HCT116 (cell line): ENCODE measurements around the gene CFAP74. TPM values are rescaled to one million over a fixed set of nuclear protein-coding genes. Genes with fewer than 3 reads are reported as not detected.

ENCODE experiments used
- ATAC-seq: fragments of 200-7000 bp; cut with Tn5 transposase; 2 replicates; pipeline ENCODE4 v1.9.1; 2020; ENCODE audit warnings: mild to moderate bottlenecking, moderate library complexity
- BruUV-seq: library from RNA; stranded (reverse); fragments of 400-500 nt; replicated peaks from 2 replicates; lab custom pipeline; 2021; lab: Mats Ljungman, UMichigan
- CTCF ChIA-PET: fragments of 300-600 bp; sonication (Branson Sonifier 250); formaldehyde crosslinking; loops from one replicate; lab custom pipeline; 2021; ENCODE audit warnings: antibody characterized with exemption; lab: Charles Lee
- POLR2A ChIA-PET: fragments of 300-600, 350-600 bp; sonication (Branson Sonifier 250); formaldehyde crosslinking; loops from one replicate; lab custom pipeline; 2021; ENCODE audit warnings: antibody characterized with exemption; lab: Charles Lee
- RAD21 ChIA-PET, 2 experiments: fragments of 300-600 bp; sonication (Branson Sonifier 250); formaldehyde crosslinking; loops; one replicate each; lab custom pipeline; 2023; ENCODE audit warnings: low total read pairs in 2 of 2; ENCODE audit not compliant: uncharacterized antibody in 2 of 2, unreplicated experiment in 2 of 2, low non-redundant PET in 1 of 2; lab: Charles Lee
- DNase-seq: peaks from one replicate; pipeline ENCODE4 v3.0.0-alpha.2; 2010; ENCODE audit warnings: low read depth, low spot score
- H2AFZ ChIP-seq: fragments of 200-600 bp; shearing (Covaris generic), sonication (generic); 2 replicates; pipeline ENCODE4 v1.6.1; 2017; ENCODE audit warnings: low read depth, mixed run types, mixed read lengths, antibody characterized with exemption, low read length; ENCODE audit not compliant: poor library complexity, severe bottlenecking
- H3K27ac ChIP-seq: 2 replicates; pipeline ENCODE4 v1.5.1; 2012; ENCODE audit warnings: low read depth, low read length
- H3K27me3 ChIP-seq: fragments of 200-600 bp; sonication (generic); 2 replicates; pipeline ENCODE4 v1.6.1; 2016; ENCODE audit warnings: mixed run types, low read length, mixed read lengths; ENCODE audit not compliant: insufficient read depth
- H3K36me3 ChIP-seq, 2 experiments: fragments of 200-500 bp in 1 of 2; fragments of 200-600 bp in 1 of 2; sonication (Bioruptor generic) in 1 of 2; sonication (generic) in 1 of 2; 2 replicates each; pipeline versions ENCODE4 v1.5.1 to v1.6.1; 2014 to 2016; ENCODE audit warnings: low read length in 2 of 2, inconsistent platforms in 1 of 2, mixed read lengths in 1 of 2, mixed run types in 1 of 2; ENCODE audit not compliant: insufficient read depth in 2 of 2, control insufficient read depth in 1 of 2
- H3K4me1 ChIP-seq, 2 experiments: fragments of 200-600 bp in 1 of 2; sonication (generic) in 1 of 2; 2 replicates each; pipeline versions ENCODE4 v1.5.1 to v1.6.1; 2012 to 2017; ENCODE audit warnings: low read length in 2 of 2, inconsistent platforms in 1 of 2, mild to moderate bottlenecking in 1 of 2, mixed read lengths in 1 of 2, mixed run types in 1 of 2, moderate library complexity in 1 of 2; ENCODE audit not compliant: insufficient read depth in 2 of 2, control insufficient read depth in 1 of 2
- H3K4me2 ChIP-seq: fragments of 200-600 bp; sonication (generic); 2 replicates; pipeline ENCODE4 v1.6.1; 2017; ENCODE audit warnings: mixed run types, low read length, mixed read lengths
- H3K4me3 ChIP-seq, 2 experiments: fragments of 200-600 bp in 1 of 2; sonication (generic) in 1 of 2; replicated peaks in 1 of 2; 2 replicates each; pipeline ENCODE4 v1.5.1; 2011 to 2016; ENCODE audit warnings: low read length in 2 of 2, control low read depth in 1 of 2, low read depth in 1 of 2, mild to moderate bottlenecking in 1 of 2, mixed read lengths in 1 of 2, mixed run types in 1 of 2
- H3K79me2 ChIP-seq: fragments of 200-600 bp; sonication (generic); 2 replicates; pipeline ENCODE4 v1.6.1; 2017; ENCODE audit warnings: mild to moderate bottlenecking, mixed run types, low read length, moderate library complexity, mixed read lengths; ENCODE audit not compliant: insufficient read depth
- H3K9ac ChIP-seq: fragments of 200-600 bp; sonication (generic); 2 replicates; pipeline ENCODE4 v1.6.1; 2016; ENCODE audit warnings: low read length, mixed read lengths
- H3K9me2 ChIP-seq: fragments of 200-600 bp; sonication (generic), shearing (Covaris generic); 2 replicates; pipeline ENCODE4 v1.6.1; 2017; ENCODE audit warnings: mixed run types, mild to moderate bottlenecking, moderate library complexity; ENCODE audit not compliant: insufficient read depth
- H3K9me3 ChIP-seq, 2 experiments: fragments of 200-500 bp in 1 of 2; fragments of 200-600 bp in 1 of 2; sonication (Bioruptor generic) in 1 of 2; sonication (generic) in 1 of 2; 2 replicates each; pipeline ENCODE4 v1.6.1; 2014 to 2017; ENCODE audit warnings: low read length in 2 of 2, mixed read lengths in 2 of 2, inconsistent platforms in 1 of 2, low read depth in 1 of 2, mild to moderate bottlenecking in 1 of 2, mixed run types in 1 of 2, moderate library complexity in 1 of 2; ENCODE audit not compliant: control insufficient read depth in 1 of 2, insufficient read depth in 1 of 2
- H4K20me1 ChIP-seq: fragments of 200-600 bp; sonication (generic), shearing (Covaris generic); 2 replicates; pipeline ENCODE4 v1.6.1; 2017; ENCODE audit warnings: mixed run types, mild to moderate bottlenecking, moderate library complexity; ENCODE audit not compliant: insufficient read depth
- CTCF ChIP-seq, 3 experiments: fragments of 200-600 bp in 1 of 3; sonication (generic) in 1 of 3; IDR thresholded peaks in 2 of 3; conservative IDR thresholded peaks in 1 of 3; 2 replicates each; pipeline ENCODE4 v1.5.1; 2012 to 2017; ENCODE audit warnings: low read depth in 2 of 3, low read length in 2 of 3, antibody characterized with exemption in 1 of 3, borderline replicate concordance in 1 of 3, control low read depth in 1 of 3, mild to moderate bottlenecking in 1 of 3, mixed read lengths in 1 of 3, mixed run types in 1 of 3, moderate library complexity in 1 of 3; ENCODE audit not compliant: insufficient read depth in 1 of 3
- EGR1 ChIP-seq: IDR thresholded peaks from 2 replicates; pipeline ENCODE4 v1.6.1; 2012; ENCODE audit warnings: low read depth
- ELF1 ChIP-seq: IDR thresholded peaks from 2 replicates; pipeline ENCODE4 v1.6.1; 2012; ENCODE audit warnings: low read depth, borderline replicate concordance
- POLR2A ChIP-seq: IDR thresholded peaks from 2 replicates; pipeline ENCODE4 v1.7.0; 2011; ENCODE audit warnings: borderline replicate concordance; ENCODE audit not compliant: insufficient read depth, insufficient read length; ENCODE audit errors: extremely low read depth
- SP1 ChIP-seq: IDR thresholded peaks from 2 replicates; pipeline ENCODE4 v1.6.1; 2012; ENCODE audit warnings: low read depth
- YY1 ChIP-seq: IDR thresholded peaks from 2 replicates; pipeline ENCODE4 v1.6.1; 2011; ENCODE audit warnings: low read length, low read depth, moderate library complexity, mild to moderate bottlenecking; ENCODE audit not compliant: insufficient replicate concordance; ENCODE audit errors: extremely low read depth
- ZBTB33 ChIP-seq: IDR thresholded peaks from 2 replicates; pipeline ENCODE4 v1.6.1; 2011; ENCODE audit warnings: mild to moderate bottlenecking, low read length, moderate library complexity; ENCODE audit not compliant: insufficient replicate concordance; ENCODE audit errors: extremely low read depth
- intact Hi-C: fragments of 100-400 bp; cut with micrococcal nuclease; formaldehyde crosslinking; loops from 2 replicates; pipeline ENCODE4 v1.10.0; 2022
- total RNA-seq: library from RNA; stranded (reverse); gene quantifications from one replicate; pipeline ENCODE4 v1.2.1, GENCODE V29; 2021; ENCODE audit not compliant: unreplicated experiment

CFAP74 gene
- total RNA-seq, 1 experiment from 2014 or later: 4.9 TPM

GRCh38 chr1:1987142-1987510, 16.5 kb downstream of the CFAP74 start:
- BruUV-seq: no TSS peak
- Histone ChIP-seq H4K20me1 (no peaks in the 10 kb centered on the region), H3K9me3 (no peaks in the 10 kb centered on the region), H3K27me3 (no peaks in the 10 kb centered on the region), H2AFZ (no peak overlapping the region), H3K4me3 (no peak overlapping the region), H3K9me2 (no peaks in the 10 kb centered on the region), H3K36me3 (no peaks in the 10 kb centered on the region), H3K27ac (no peak overlapping the region), H3K79me2 (no peaks in the 10 kb centered on the region)
- ATAC-seq (no peak), DNase-seq (no peak)
- RAD21 ChIA-PET: no interaction called here
- POLR2A ChIA-PET: no interaction called here
- TF ChIP-seq CTCF (IDR thresholded peaks at IDR 0.05 in 2 of 3, conservative IDR thresholded peaks at IDR 0.05 in 1 of 3; ENCODE audit: borderline replicate concordance in 1 of 3, insufficient read depth in 1 of 3, low read depth in 2 of 3, low read length in 2 of 3) (no peak), ZBTB33 (no peak), EGR1 (no peak), POLR2A (no peak), YY1 (no peak), ELF1 (no peak), SP1 (no peak)
- TF ChIP-seq, all 23 proteins: peak for 0
- H3K4me1 ChIP-seq: no peaks in the 10 kb centered on the region
- H3K9ac ChIP-seq: no peak overlapping the region
- CTCF ChIA-PET: no interaction called here
- H3K4me2 ChIP-seq: no peak overlapping the region
- intact Hi-C loops: no loop called here
